K562 (cell line): ENCODE results near the gene TNFRSF6B. TPM values are rescaled to one million over a fixed set of nuclear protein-coding genes. Genes with fewer than 3 reads are reported as not detected.

ENCODE experiments used
- RERE ChIP-seq: sonication (generic); formaldehyde crosslinking; IDR thresholded peaks from 2 replicates; pipeline ENCODE4 v1.8.0; 2023; ENCODE audit warnings: missing genetic modification reagents, mild to moderate bottlenecking, borderline replicate concordance
- TAF15 ChIP-seq: fragments of 200-400 bp; formaldehyde crosslinking; IDR thresholded peaks from 2 replicates; pipeline ENCODE4 v1.6.1; 2017; ENCODE audit warnings: mild to moderate bottlenecking, low read depth, low read length, moderate library complexity
- ZNF263 ChIP-seq: sonication (generic); formaldehyde crosslinking; IDR thresholded peaks from 2 replicates; pipeline ENCODE4 v1.8.0; 2022; ENCODE audit warnings: mild to moderate bottlenecking, missing genetic modification reagents, borderline replicate concordance
- polyA plus RNA-seq, 8 experiments: library from polyadenylated mRNA; depleted of rRNA in 4 of 8; stranded (reverse) in 5 of 8; unstranded in 3 of 8; fragments of >200 nt; fragmentation: Nextera tagmentation in 2 of 8; fragmentation: Illumina TruSeq in 1 of 8; extraction: Ambion mirVana in 2 of 8; extraction: Trizol in 1 of 8; gene quantifications; 2 replicates each; pipeline versions ENCODE4 v1.2.1 to v1.2.3, GENCODE V29; 2011 to 2014; ENCODE audit warnings: inconsistent platforms in 1 of 8, missing spikeins in 1 of 8
- total RNA-seq, 7 experiments: library from RNA; depleted of rRNA in 6 of 7; stranded (reverse); fragments of >200 nt in 6 of 7; fragmentation: Illumina TruSeq in 2 of 7; extraction: Trizol in 2 of 7; gene quantifications; 2 replicates each; pipeline versions ENCODE4 v1.2.1 to v1.2.3, GENCODE V29; 2011 to 2021; ENCODE audit warnings: low replicate concordance in 1 of 7

Gene TNFRSF6B
- total and polyA plus RNA-seq, 9 of the 15 experiments (the other 6 are each of a cell fraction or from before 2014, with no cell fraction given), result 0.10 to 3.5 (median 0.32) TPM; not detected in 6

- TF ChIP-seq RERE (CRISPR knock-in tag) (no peak), ZNF263 (0 out of 2 replicates have a peak, but pooled peaks have one; percentile 48), TAF15 (no peak)
Measured at GRCh38 chr20:63738687-63739129, 42.3 kb downstream of the TNFRSF6B start (continued).
